ENCODE results near the gene UBTD1.

UBTD1 gene

DNA sequence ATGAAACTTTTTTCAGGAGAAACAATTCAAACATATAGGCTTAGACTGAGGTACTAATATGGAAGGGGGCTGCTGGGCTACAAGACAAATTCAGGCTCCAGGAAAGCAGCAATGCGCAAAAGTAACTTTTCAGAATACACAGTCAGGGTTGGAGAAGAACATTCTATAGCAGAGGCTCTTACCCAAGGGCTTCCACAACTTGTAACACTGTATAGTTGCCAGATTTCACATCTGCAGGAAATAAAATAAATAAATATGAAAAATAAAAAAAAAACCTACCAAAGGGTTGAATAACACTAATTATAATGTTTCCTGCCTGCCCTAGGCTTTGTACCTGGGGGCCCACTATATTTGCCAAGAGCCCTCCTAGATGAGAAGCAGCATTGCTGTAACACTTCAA is 14.8 kb upstream of the UBTD1 start:
- DNase-seq, result no peak

DNA sequence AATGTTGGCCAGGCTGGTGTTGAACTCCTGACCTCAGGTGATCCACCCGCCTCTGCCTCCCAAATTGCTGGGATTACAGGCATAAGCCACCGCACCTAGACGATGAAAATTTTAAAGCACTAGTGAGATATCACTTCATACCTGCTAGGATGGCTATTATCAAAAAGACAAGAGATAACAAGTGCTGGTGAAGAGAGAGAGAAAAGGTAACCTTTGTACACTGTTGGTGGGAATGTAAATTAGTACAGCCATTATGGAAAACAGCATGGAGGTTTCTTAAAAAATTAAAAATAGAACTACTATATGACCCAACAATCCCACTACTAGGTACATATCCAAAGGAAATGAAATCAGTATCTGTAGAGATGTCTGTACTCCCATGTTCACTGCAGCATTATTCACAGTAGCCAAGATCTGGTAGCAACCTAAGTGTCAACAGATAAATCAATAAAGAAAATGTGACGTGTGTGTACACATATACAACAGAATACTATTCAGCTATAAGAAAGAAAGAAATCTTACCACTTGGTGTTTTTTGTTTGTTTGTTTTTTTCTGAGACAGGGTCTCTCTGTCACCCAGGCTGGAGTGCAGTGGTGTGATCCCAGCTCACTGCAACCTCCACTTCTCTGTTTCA is 13.0 kb upstream of the UBTD1 start:
- no peak for DNase-seq

DNA sequence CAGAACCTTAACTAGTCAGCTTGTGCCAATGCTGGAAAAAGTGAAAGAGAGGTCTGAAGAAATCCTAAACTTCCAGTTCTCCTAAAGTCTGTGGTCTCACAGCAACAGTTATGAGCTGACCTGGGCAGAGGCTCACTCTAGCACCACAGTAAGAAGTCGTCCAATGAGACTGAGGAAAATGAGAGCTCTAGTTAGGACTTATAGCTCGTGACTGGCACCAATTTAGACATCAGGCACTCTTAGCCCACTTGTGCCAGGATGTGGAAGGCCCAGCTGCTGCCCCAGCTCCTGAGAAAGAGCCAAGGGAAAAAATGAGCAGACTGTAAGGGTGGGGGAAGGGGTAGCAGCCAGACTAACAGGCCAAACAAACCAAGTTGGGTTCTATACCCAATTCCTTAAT is 8.1 kb upstream of the UBTD1 start:
- no peak for DNase-seq

DNA sequence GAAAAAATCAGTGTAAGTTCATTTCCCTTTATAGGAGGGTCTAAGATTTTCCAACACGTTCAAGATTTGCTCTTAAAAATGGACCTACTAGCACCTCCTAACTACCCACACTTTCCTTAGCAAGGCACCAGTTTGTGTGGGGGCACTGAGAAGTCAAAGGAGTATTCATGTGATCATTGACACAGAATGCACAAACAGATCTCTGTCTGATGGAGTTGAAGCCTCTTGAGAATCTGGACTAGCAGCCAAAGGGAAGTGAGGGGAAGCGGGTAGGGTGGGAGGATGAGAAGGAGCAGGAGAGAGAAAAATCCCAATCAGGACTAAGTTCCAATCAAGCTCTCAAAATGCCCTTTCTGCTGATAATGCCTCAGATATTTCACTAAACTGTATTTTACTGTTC is 4.6 kb upstream of the UBTD1 start:
- no peak for DNase-seq

DNA sequence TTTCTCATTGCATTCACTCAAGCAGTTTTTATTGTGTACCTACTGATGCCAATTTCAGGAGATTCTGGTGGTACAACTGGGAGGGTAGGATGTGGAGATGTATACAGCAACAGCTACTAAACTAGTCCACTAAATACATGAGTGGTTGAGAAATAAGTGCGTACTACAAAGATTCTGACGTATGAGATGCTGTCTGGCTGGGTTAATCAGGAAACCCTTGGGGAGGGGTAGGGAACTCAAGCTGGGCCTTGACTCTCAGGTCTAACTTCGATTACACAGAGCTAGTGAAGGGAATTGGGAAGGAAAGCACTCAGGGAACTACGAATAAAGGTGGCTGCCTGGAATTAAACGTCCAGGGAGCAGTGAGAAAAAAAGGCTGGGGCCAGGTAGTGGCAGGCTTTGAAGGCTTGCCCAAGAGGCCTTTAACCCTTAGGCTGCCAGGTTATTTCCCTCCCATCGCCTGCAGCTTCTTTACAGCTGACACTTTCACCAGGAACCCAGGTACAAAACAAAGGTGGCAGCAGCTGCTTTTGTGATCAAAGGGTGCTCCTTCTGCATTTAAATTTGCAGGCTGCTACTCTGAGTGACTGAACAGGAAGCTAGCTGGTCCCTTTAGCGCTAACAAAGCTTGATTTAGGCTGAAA is 3.7 kb upstream of the UBTD1 start:
- DNase-seq, result no peak

DNA sequence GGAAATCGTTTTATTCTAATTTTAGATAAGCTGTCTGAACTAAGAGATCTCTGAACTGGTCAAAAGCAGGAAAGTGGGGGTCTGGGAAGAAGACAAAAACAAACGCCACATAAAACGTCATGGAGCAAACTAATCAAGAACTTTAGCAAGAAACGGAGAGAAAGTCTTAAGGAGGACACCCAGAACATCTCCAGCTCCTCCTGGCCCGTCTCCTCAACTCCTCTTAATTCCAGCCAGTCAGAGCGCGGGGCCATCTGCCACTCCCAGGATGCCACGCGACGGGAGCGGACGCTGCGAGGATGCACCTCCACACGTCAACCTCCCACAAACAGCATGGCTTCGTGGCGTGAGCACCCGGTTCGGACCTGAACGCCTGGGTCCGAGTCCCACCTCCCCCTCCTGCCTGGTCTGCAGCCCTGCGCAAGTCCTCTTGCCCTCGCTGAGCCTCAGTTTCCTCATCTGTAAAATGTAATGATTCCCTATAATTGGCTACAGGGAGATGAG is 1.1 kb upstream of the UBTD1 start:
- DNase-seq, result peak; percentile 90

DNA sequence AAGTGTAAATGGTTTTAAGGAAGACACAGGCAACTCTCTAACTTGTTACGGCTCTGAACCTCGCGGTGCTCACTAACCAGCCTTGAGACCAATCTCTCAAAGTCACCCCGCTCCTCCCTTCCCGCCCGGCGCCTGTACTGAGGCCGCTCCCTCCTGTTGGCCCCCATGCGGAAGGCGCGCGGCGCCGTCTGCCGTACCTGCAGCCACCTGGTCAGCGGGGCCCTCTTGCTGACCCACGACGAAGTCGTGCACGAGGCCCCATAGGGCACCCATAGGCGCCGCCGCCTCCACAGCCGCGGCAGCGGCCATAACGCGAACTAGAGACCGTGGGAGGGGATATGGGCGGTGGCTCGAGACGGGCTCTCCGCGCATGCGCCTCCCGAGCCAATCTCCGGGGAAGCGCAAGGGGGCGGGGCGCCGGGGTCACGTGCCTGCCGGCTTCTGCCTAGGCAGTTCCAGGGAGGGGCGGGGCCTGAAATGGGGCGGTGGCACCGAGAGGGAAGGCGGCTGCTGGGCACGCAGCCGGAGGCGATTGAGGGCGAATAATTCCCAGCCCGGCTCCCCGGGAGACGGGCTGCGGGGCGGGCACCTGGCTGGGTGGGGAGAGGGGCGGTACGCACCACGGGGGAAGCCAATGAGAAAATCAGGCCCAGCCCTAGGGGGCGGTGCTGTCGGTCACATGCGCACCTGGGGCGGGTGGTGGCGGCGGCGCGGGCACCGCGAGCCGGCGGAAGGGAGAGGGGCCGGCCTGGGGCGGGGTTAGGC is 466 bp upstream of the UBTD1 start, which contains the start of gene MMS19:
Gene MMS19 (minus strand): TSS at position 347 of the 765 bp plus-strand sequence. CDS start 38 bp downstream, at position 309.
- peak; percentile 98 for DNase-seq

DNA sequence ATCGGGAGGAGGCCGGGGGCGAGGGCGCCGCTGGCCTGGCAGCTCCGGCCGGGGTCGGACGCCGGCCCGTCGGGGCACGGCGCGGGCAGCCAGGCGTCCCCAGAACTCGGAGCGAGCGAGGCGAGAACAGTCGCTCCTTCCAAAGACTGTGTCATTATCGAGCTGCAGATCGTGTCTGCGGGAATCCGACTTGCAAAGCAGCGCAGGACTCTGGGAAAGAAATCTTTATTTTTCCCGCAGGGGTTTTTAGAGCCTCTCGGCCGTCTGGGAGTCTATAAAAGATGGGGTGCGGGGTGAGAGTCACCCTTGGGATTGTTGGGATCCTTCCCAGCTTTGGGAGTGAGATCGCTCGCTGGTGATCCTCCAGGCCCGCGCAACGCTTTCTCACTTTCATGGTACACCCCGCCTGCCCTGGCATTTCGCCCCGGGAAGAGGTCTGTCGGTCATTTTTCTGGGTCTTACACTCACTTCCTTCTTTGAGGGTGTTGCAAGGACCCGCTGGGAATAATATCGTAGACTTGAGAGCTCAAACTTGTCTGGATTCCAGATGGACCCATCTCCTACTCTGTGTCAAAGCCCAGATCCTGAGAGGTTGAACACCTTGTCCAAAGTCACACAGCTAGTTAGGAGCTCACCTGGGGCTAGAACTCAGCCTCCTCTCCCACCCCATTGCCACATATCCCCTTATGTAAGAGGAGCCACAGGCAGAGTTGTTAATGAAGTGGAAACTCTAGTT is 1.0 kb downstream of the UBTD1 start:
- DNase-seq, result peak; percentile 48

DNA sequence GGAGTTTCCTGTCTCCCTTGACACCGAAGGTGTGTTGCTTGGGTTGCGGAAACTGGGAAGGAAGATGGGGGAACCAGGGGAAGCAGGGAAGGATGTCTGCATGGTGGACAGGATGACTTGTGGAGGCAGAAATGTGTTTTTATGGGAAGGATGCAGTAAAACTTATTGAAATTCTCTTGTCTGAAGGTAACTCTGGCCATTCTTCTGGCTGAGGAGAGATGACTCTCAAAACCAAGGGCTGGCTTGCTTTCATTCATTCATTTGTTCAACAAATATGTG is 1.5 kb downstream of the UBTD1 start:
- DNase-seq, result no peak

DNA sequence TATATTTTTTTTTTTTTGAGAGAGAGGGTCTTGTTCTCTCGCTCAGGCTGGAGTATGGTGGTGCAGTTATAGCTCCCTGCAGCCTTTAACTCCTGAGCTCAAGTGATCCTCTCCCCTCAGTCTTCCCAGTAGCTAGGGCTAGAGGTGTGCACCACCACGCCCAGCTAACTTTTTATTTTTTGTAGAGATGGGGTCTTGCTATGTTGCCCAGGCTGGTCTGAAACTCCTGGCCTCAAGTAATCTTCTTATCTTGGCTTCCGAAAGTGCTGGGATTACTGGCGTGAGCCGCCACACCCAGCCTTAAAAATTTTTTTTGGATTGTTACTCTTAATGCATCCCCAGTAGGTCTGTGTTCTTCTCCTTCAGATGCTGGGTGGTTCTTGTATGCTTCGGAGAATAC is 4.2 kb downstream of the UBTD1 start:
- DNase-seq, result no peak

DNA sequence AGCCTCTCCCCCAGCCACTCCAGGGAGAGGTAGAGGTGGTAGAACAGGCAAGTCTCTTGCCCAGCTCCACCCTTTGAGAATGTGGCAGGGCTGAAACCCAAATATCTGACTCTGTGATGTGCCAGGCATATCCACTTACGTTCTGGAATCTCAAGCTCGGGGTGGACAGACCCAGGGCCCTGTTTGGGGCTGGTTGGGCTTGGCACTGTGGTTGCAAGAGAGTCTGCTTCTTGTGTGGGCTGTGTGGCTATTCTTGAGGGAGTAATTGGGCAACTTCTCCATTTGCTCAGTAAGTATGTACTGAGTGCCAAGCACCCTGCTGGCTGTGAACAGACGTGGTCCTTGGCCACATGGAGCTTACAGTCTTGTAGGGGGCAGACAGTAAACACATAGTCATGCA is 4.7 kb downstream of the UBTD1 start:
- no peak for DNase-seq

DNA sequence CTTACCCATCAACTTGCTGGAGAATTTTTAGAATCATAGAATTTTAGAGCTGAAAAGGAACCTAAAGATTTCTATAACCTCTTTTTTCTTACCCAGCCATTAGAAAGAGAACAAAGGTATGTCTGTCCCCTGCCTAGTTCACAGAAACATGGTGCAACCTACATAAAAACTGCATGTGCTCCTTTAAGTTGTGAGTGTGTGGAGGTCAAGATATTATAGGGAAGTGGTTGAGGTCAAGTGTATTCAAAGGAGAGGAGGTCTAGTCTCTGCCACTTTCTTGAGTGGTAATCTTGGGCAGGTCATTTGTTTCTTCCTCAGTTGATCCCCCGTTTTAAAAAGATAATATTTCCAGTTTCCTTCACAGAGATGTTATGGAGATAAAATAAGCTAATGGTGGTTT is 6.4 kb downstream of the UBTD1 start:
- DNase-seq, result no peak

DNA sequence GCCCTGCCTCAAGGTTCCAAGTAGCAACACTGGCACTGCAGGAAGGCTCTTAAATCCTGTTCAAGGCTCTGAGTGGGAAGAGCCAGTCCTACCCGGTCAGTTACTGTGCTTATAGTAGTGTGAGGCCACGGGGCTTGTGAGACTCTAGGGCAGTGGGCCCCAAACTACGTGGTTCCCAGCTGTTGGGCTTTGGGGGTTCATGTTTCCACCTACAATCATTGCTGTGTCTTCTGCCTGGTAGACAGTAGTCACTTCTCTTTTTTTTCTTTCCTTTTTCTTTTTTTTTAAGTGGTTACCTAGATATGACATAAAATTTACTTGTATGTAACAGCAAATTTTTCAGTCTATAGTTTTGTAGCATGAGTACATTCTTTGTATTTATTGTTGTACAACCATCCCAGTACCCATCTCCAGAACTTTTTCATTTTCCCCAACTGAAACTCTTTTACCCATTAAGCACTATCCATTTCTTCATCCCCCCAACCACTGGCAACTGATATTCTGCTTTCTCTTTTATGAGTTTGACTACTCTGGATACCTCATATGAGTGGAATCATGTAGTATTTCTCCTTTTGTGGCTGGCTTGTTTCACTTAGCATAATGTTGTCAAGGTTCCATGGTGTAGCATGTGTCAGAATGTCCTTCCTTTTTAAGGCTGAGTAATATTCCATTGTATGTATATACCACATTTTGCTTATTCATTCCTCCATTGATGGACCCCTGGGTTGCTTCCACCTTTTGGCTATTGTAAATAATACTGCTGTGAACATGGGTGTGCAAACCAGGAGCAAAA is 7.7 kb downstream of the UBTD1 start:
- DNase-seq, result no peak

DNA sequence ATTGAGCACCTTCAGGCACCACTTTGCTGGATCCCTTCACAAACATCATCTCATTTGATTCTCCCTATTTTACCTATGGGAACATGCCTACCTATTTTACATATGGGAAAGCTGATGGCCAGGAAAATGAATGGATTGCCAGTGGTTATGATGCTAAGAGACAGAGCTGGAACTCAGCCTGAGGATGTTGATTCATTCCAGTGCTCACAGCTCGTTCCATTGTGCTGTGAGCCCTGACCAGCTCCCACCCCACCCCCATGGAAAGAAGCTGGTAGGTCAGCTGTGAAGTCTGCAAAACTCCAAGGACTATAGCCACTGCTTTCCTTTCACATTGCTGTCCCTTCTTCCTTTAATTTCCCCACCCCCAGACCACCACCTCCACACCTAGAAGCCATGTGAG is 9.6 kb downstream of the UBTD1 start:
- no peak for DNase-seq

DNA sequence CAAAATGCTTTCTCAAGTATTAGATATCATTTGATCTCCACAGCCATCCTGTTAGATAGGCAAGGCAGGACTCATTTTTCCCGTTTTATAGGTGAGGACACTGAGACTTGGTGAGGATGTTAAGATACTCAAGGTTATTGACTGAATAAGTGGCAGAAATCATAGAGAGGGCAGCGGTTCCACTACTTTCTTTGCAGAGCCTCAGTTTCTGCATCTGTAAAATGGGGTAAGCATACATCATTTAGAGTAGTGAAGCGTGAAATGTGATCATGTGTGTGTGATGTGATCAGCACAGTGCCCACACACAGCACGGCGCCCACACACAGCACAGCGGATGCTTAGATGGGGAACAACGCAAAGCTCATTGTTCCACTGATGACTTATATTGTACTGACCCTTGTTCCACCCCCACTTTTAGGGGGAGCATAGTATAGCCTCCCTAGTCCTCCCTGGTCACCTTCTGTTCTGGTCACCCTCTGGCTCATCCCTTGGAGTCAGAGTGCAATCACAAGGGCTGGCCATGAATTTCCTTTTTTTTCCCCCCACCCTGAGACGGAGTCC is 10.5 kb downstream of the UBTD1 start:
- no peak for DNase-seq

DNA sequence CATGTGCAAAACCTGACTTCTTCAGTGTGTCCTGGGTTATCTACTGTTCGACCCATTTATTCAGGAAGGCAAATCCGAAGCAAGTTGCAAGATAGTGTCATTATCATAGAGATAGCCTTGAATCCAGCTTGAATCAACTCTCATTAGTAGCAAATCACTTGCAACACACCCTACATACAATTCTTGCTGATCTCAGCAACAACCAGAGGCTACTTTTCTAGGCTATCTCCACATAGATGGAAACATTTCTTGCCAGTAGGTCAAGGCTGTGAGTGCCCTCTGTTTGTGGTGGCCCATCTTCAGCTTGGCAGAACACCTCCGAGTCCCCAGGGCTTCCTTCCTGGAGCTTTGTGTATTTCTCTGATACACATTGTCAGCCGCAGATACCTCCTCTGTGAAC is 12.0 kb downstream of the UBTD1 start:
- DNase-seq, result no peak

DNA sequence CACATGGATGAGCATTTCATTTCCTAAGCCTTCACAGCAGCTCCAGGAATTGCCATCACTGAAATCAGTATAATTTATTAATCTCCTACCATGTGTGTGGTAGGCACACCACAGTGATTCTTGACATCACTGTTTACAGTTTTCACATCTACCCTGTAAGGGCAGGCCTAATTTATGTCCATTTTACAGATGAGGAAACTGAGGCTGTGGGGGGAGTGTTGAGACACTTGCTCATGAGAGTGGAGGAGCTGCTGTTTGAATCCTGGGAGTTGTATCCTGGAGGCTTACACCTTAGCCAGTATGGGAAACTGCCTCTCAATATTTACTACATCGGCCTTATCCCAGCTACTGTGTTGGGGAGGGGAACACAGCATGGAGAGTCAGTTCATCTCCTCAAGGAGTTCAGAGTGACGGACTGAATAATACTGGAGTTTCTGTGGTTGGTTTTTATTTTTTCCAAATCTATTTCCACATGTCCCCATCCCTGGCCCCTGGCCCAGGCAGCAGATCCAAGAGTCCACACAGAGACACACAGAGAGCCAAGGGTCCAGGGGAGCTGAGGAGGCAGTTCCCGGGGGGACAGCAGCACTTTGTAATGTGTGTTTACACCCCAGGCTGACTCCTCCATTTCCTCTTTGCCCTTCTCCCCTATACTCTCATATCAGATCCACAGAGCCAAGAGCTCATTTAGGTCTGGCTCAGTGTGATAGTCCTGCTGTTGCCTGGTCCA is 13.2 kb downstream of the UBTD1 start:
- no peak for DNase-seq

DNA sequence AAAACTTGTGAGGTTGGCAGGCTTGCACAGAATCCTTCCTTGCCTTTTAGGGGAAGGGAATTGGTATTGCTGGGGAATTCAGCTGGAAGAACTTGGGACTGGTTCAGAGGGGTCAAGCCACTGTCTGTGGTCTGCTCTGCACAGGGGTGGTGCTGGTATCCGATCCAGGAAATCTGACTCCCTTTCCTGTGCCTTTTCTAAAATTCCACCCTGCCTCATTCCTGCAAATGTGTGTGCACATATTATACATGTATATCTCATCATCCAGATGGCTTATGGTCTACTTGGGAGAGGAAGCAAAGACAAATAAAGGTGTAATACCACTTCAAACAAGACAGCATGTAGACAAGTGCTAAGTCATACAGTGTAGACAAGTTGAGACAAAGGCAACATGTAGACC is 14.3 kb downstream of the UBTD1 start:
- DNase-seq, result no peak

DNA sequence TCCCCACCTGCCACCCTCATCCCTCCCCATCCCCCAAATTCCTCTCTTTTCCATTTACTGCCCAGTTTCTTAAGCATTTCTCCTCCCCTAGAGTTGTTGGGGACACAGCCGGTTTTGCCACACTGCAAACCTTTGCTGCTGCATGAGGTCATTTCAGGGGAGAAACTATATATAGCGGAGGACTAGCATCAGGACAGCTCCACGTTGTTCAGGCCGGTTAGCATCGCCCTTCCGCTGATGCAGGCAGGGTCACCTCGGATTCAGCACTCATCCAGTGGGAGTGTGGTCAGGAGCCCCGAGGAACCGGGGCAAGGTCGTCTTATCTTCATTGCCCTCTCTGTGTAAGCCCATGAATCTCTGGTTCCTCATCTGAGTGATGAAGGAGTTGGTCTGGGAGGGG is 15.6 kb downstream of the UBTD1 start:
- DNase-seq, result no peak

DNA sequence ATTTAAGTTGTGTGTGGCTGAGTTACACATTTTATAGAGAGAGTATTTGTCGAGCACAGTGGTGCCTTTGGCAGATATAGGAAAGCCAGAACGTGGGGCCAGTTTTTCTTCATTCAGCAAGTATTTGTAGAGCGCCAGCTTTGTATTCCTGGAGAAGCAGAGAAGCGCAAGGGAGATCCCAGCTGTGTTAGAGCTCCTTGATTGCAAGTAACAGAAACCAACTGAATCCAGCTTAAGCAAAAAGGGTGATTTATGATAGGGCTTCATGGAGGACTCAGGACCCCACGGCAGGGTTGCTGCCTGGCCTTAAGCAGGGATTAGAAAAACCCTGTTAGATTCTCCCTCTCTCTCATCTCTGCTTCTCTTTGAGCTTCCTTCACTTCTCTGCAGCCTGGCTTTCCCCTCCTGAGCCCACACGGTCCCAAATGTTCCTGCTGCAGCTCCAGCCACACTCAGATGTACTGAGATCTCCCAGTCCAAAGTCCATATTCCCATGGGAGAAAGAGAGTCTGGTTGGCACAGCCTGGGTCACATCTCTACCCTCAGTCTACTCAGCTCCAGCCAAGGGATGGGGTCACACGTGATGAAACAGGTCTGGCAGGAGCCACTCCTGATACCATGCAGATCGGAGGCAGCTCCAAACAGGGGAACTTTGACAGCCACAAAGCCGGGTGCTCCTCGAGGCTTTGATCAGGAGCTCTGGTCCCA is 16.7 kb downstream of the UBTD1 start:
- DNase-seq, result peak; percentile 58

Data from NCI-H82 (cell line).